Smooth muscle cell (in vitro differentiated cells): ENCODE results near the gene PIGS. TPM values are rescaled to one million over a fixed set of nuclear protein-coding genes. Genes with fewer than 3 reads are reported as not detected.

Experiments
- DNase-seq: peaks from one replicate; lab custom pipeline; 2025; ENCODE audit not compliant: unreplicated experiment; lab: John Stamatoyannopoulos, UW
- H2AFZ ChIP-seq: fragments of 200-600 bp; sonication (generic); 2 replicates; pipeline ENCODE4 v1.6.0; 2016; ENCODE audit warnings: antibody characterized with exemption, low read depth, mild to moderate bottlenecking
- H3F3A ChIP-seq: fragments of 200-600 bp; sonication (generic); 2 replicates; pipeline ENCODE4 v1.6.0; 2017; ENCODE audit warnings: antibody characterized with exemption, low read depth
- H3K27ac ChIP-seq: fragments of 200-600 bp; sonication (generic); 2 replicates; pipeline ENCODE4 v1.5.1; 2016; ENCODE audit warnings: low read depth, mild to moderate bottlenecking
- H3K27me3 ChIP-seq: fragments of 200-600 bp; sonication (generic); 2 replicates; pipeline ENCODE4 v1.6.1; 2016; ENCODE audit warnings: low read depth, mild to moderate bottlenecking
- H3K36me3 ChIP-seq: fragments of 200-600 bp; sonication (generic); 2 replicates; pipeline ENCODE4 v1.5.1; 2016; ENCODE audit warnings: low read depth
- H3K4me1 ChIP-seq: fragments of 200-600 bp; sonication (generic); 2 replicates; pipeline ENCODE4 v1.5.1; 2016; ENCODE audit warnings: low read depth
- H3K4me2 ChIP-seq: fragments of 200-600 bp; sonication (generic); 2 replicates; pipeline ENCODE4 v1.6.0; 2016; ENCODE audit warnings: mild to moderate bottlenecking
- H3K4me3 ChIP-seq: fragments of 200-600 bp; sonication (generic); 2 replicates; pipeline ENCODE4 v1.5.1; 2016; ENCODE audit warnings: mild to moderate bottlenecking
- H3K79me2 ChIP-seq: fragments of 200-600 bp; sonication (generic); 2 replicates; pipeline ENCODE4 v1.6.0; 2016; ENCODE audit warnings: low read depth, mild to moderate bottlenecking
- H3K9ac ChIP-seq: fragments of 200-600 bp; sonication (generic); 2 replicates; pipeline ENCODE4 v1.6.0; 2016; ENCODE audit warnings: low read depth
- H3K9me3 ChIP-seq: fragments of 200-600 bp; sonication (generic); replicated peaks from 2 replicates; pipeline ENCODE4 v1.5.1; 2016; ENCODE audit warnings: low read depth
- H4K20me1 ChIP-seq: fragments of 200-600 bp; sonication (generic); 2 replicates; pipeline ENCODE4 v1.6.0; 2016; ENCODE audit warnings: low read depth
- WGBS: methylation state at CpG from one replicate; pipeline ENCODE4 v1.1.7; 2016; ENCODE audit warnings: low lambda C conversion rate; 5-methylcytosine and 5-hydroxymethylcytosine counted together
- polyA plus RNA-seq: library from polyadenylated mRNA; unstranded; fragments of >200 nt; fragmentation: Nextera tagmentation; extraction: Ambion mirVana; gene quantifications from 2 replicates; pipeline ENCODE4 v1.2.1, GENCODE V29; 2016
- total RNA-seq: library from RNA; depleted of rRNA; stranded (reverse); fragments of >200 nt; gene quantifications from 2 replicates; pipeline ENCODE4 v1.2.3, GENCODE V29; 2014
- TF ChIP-seq, protein P1 (sequence below): fragments of 200-600 bp; sonication (generic); IDR thresholded peaks from 2 replicates; pipeline ENCODE4 v1.5.1; 2017; ENCODE audit warnings: borderline replicate concordance, mild to moderate bottlenecking, antibody characterized with exemption; ENCODE audit not compliant: insufficient read depth, poor library complexity, severe bottlenecking

The PIGS gene
- total and polyA plus RNA-seq, 2 experiments from 2014 or later: 61.3 to 69.2 TPM

DNA sequence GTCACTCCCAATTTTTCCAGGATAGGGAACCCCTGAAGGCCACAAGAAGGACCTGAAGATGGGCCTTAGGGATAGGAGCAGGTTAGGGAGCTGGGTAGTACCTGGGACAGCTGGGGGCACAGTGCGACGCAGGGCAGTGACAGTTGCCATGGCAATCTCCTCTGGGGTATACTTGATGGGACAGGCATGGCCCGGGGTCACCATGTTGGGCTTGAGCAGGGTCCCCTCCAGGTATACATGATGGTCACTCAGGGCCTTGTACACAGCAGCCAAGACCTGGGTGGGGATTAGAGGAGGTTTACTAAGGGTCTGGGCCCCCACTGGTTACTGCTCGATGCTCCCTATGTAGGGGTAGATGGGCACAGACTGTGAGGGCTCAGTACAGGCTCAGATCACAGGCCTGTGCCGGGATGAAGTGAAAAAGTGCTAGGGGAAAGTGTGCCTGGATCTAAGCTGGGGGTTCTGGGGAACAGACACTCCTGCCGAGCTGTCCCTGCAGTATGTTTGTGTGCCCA lies 2.7 kb upstream of the PIGS start:
- Histone ChIP-seq H3K27ac (no peak overlapping the region), H4K20me1 (peaks cover 4% of the 10 kb centered on the region), H3K79me2 (peaks cover 19% of the 10 kb centered on the region), H3K36me3 (no peaks in the 10 kb centered on the region), H3K27me3 (no peaks in the 10 kb centered on the region), H3F3A (peaks cover 3% of the 10 kb centered on the region), H3K4me1 (peaks cover 10% of the 10 kb centered on the region), H3K4me3 (no peak overlapping the region), H3K4me2 (no peak overlapping the region), H3K9ac (no peak overlapping the region), H2AFZ (no peak overlapping the region), H3K9me3 (no peaks in the 10 kb centered on the region)
- TF ChIP-seq, protein P1, sequence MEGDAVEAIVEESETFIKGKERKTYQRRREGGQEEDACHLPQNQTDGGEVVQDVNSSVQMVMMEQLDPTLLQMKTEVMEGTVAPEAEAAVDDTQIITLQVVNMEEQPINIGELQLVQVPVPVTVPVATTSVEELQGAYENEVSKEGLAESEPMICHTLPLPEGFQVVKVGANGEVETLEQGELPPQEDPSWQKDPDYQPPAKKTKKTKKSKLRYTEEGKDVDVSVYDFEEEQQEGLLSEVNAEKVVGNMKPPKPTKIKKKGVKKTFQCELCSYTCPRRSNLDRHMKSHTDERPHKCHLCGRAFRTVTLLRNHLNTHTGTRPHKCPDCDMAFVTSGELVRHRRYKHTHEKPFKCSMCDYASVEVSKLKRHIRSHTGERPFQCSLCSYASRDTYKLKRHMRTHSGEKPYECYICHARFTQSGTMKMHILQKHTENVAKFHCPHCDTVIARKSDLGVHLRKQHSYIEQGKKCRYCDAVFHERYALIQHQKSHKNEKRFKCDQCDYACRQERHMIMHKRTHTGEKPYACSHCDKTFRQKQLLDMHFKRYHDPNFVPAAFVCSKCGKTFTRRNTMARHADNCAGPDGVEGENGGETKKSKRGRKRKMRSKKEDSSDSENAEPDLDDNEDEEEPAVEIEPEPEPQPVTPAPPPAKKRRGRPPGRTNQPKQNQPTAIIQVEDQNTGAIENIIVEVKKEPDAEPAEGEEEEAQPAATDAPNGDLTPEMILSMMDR: no peak
- DNase-seq: no peak
- 92% methylated on average over 6 of the region's 6 CpGs for WGBS

DNA sequence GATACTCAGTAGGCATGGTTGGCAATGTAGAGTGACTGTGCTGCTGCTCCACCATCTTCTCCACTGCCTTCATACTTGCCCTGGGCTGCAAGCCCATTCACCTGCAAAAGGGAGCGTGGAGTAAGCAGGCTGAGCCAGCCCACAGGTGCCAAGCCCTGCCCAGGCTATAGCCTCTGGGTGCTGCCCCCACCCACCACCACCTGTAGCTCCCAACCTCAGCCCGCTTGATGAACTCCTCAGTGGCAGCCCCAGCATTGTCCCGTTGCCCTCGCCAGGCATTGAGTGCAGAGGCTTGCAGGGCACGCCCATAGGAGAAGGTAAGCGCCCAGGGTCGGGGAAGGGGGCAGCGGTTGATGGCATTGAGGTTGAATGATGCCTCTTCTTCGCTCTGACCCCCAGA lies 2.2 kb upstream of the PIGS start:
- peaks cover 4% of the 10 kb centered on the region for H4K20me1 ChIP-seq
- H3K79me2 ChIP-seq: peaks cover 23% of the 10 kb centered on the region
- H3K27me3 ChIP-seq: no peaks in the 10 kb centered on the region
- H3F3A ChIP-seq: peaks cover 3% of the 10 kb centered on the region
- H3K9ac ChIP-seq: no peak overlapping the region
- no peaks in the 10 kb centered on the region for H3K9me3 ChIP-seq
- no peak overlapping the region for H3K4me3 ChIP-seq
- no peak overlapping the region for H2AFZ ChIP-seq
- 97% methylated on average over 9 of the region's 9 CpGs for WGBS
- no peak overlapping the region for H3K27ac ChIP-seq
- H3K36me3 ChIP-seq: no peaks in the 10 kb centered on the region
- no peak overlapping the region for H3K4me2 ChIP-seq
- no peak for DNase-seq
- TF ChIP-seq, protein P1: no peak
- H3K4me1 ChIP-seq: peaks cover 10% of the 10 kb centered on the region

DNA sequence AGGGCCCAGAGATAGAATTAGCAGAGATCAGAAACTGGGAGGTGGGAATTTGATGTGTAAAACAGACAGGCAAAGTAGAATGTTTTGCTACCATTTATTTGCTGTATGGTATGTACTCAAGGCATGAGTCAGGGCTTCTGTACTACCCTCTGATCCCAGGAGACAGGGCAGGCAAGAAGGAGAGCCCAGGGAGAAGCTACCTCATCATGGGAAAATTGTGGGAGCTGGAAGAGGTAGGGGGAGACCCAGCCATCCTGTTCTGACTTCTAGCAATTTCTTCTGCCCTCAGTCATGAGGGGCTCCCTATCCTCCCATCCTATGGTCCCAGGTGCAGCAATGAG lies 1.7 kb upstream of the PIGS start:
- H3K36me3 ChIP-seq: no peaks in the 10 kb centered on the region

More for the DNA sequence above, 1.7 kb upstream of the PIGS start:
- no peak overlapping the region for H3K4me2 ChIP-seq
- peaks cover 10% of the 10 kb centered on the region for H3K4me1 ChIP-seq
- TF ChIP-seq, protein P1: no peak
- H3K9ac ChIP-seq: no peak overlapping the region
- peaks cover 26% of the 10 kb centered on the region for H3K79me2 ChIP-seq
- no peaks in the 10 kb centered on the region for H3K27me3 ChIP-seq
- no peak overlapping the region for H3K4me3 ChIP-seq
- no peaks in the 10 kb centered on the region for H3K9me3 ChIP-seq
- peaks cover 3% of the 10 kb centered on the region for H3F3A ChIP-seq
- no peak overlapping the region for H2AFZ ChIP-seq
- peaks cover 4% of the 10 kb centered on the region for H4K20me1 ChIP-seq
- no peak overlapping the region for H3K27ac ChIP-seq
- no peak for DNase-seq
